ENCODE data around the gene FCRLB. TPM values are rescaled to one million over a fixed set of nuclear protein-coding genes. Genes with fewer than 3 reads are reported as not detected.

Gene FCRLB
- total RNA-seq, 1 donor from 2014 or later, result 2.8 TPM

DNA sequence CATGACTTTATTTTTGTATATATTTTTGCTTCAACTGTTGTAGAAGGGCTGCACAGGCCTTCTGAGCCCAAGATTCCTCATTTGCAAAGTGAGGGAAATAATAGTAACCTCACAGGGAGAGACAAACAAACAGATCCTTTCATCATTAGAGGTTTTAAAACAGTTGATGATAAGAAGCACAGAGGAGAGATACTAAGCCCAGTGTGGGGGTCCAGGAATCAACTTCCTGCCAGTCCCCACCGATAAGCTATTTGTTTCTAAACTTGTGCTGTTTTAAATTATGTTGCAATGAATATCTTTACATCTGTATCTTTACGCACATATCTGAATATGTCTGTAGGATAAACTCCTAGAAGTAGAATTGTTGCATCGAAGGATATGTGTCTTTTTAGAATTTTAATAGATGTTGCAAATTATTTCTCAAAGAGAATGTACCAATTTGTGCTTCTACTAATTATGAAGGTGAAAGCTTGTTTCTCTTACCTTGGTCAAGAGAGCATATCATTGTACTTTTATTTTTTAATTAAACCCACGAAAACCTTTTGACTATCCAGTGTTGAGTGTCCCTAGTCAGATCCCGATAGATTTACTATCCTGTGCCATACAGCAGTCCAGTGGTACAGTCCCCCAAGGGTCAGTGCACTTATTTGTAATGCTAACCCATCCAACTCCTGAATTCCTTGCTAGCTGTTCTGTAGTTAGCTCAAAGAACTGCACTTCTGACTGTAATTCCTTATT is 10.8 kb downstream of the FCRLB start:
- ATAC-seq (no peak), DNase-seq (no peak)
- TF ChIP-seq, protein P1, sequence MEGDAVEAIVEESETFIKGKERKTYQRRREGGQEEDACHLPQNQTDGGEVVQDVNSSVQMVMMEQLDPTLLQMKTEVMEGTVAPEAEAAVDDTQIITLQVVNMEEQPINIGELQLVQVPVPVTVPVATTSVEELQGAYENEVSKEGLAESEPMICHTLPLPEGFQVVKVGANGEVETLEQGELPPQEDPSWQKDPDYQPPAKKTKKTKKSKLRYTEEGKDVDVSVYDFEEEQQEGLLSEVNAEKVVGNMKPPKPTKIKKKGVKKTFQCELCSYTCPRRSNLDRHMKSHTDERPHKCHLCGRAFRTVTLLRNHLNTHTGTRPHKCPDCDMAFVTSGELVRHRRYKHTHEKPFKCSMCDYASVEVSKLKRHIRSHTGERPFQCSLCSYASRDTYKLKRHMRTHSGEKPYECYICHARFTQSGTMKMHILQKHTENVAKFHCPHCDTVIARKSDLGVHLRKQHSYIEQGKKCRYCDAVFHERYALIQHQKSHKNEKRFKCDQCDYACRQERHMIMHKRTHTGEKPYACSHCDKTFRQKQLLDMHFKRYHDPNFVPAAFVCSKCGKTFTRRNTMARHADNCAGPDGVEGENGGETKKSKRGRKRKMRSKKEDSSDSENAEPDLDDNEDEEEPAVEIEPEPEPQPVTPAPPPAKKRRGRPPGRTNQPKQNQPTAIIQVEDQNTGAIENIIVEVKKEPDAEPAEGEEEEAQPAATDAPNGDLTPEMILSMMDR (IDR thresholded peaks at IDR 0.05), result no peak
- Histone ChIP-seq H3K36me3 (no peaks in the 10 kb centered on the region), H3K4me3 (no peak overlapping the region), H3K4me1 (peaks cover 6% of the 10 kb centered on the region), H3K27me3 (ENCODE audit: low read depth) (no peaks in the 10 kb centered on the region), H3K9me3 (no peaks in the 10 kb centered on the region), H3K27ac (no peak overlapping the region)
- intact Hi-C loops (cut with DNase I), result no loop called here

DNA sequence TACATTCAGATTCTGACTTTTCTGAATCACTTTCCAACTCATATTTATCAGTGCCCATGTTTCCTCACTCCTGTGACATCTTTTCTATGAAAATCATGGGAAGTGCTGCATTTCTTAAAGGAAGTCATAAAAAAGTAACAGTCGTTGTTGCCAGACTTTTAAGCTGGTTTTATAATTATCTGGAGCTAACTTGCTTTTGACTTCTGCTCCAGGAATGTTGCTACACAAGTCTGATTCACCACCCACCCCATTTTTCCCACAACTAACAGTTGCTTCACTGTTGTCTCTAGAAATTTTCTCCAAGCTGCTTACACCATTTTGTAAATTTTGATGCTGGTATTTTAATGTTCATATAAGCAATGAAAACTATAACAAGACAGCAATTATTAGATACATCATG is 12.2 kb downstream of the FCRLB start:
- TF ChIP-seq, protein P1 (IDR thresholded peaks at IDR 0.05), result no peak
- peaks cover 4% of the 10 kb centered on the region for H3K4me1 ChIP-seq
- no peak for DNase-seq
- no peak overlapping the region for H3K27ac ChIP-seq
- intact Hi-C loops (cut with DNase I), result no loop called here
- H3K4me3 ChIP-seq, result no peak overlapping the region
- ATAC-seq, result no peak
- no peaks in the 10 kb centered on the region for H3K27me3 ChIP-seq (ENCODE audit: low read depth)
- no peaks in the 10 kb centered on the region for H3K9me3 ChIP-seq
- no peaks in the 10 kb centered on the region for H3K36me3 ChIP-seq

GRCh38 chr1:161735837-161736236 is 14.5 kb downstream of the FCRLB start:
- no peaks in the 10 kb centered on the region for H3K9me3 ChIP-seq
- intact Hi-C loops (cut with DNase I), result no loop called here
- TF ChIP-seq, protein P1 (IDR thresholded peaks at IDR 0.05), result no peak
- peaks cover 26% of the 10 kb centered on the region for H3K4me1 ChIP-seq
- no peak overlapping the region for H3K4me3 ChIP-seq
- DNase-seq, result no peak
- H3K36me3 ChIP-seq, result no peaks in the 10 kb centered on the region
- ATAC-seq, result no peak
- no peaks in the 10 kb centered on the region for H3K27me3 ChIP-seq (ENCODE audit: low read depth)
- no peak overlapping the region for H3K27ac ChIP-seq

- H3K27ac ChIP-seq, result no peak overlapping the region
- intact Hi-C loops (cut with DNase I), result no loop called here
- peaks cover 29% of the 10 kb centered on the region for H3K4me1 ChIP-seq
- H3K36me3 ChIP-seq, result no peaks in the 10 kb centered on the region
- ATAC-seq (no peak), DNase-seq (no peak)
- H3K27me3 ChIP-seq (ENCODE audit: low read depth), result no peaks in the 10 kb centered on the region
- TF ChIP-seq, protein P1 (IDR thresholded peaks at IDR 0.05), result no peak
- H3K9me3 ChIP-seq, result no peaks in the 10 kb centered on the region
- H3K4me3 ChIP-seq, result no peak overlapping the region
Measured at GRCh38 chr1:161736335-161736969, 15.1 kb downstream of the FCRLB start.

DNA sequence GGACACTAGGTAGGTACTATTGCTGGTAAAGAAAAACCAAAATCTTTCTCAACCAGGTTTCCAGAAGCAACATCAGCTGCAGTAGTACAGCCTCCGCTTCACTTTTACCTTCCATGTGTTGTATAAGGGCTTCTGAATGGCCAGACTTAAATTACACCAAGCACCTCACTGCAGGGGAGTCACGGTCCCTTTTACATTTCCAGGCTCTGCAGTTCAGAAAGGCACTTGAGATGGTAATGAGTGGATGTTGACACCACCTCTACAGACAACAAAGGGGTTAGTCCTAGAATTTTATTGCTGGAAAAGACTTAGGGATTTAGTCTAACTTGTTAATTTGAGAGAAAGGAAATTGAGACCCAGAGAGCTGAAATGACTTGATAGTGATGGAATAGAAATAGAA is 16.3 kb downstream of the FCRLB start:
- ATAC-seq, result no peak

More for the DNA sequence above, 16.3 kb downstream of the FCRLB start:
- Histone ChIP-seq H3K9me3 (no peaks in the 10 kb centered on the region), H3K4me1 (peaks cover 29% of the 10 kb centered on the region), H3K27ac (no peak overlapping the region), H3K36me3 (no peaks in the 10 kb centered on the region), H3K27me3 (ENCODE audit: low read depth) (no peaks in the 10 kb centered on the region), H3K4me3 (no peak overlapping the region)
- intact Hi-C loops (cut with DNase I), result no loop called here
- DNase-seq, result no peak
- TF ChIP-seq, protein P1 (IDR thresholded peaks at IDR 0.05), result no peak

Measured in lower lobe of right lung (tissue), 2 donors.